NCI-H446 (cell line): ENCODE results near the gene CNBD2.
"Not testable (repeated sequence)": the region's sequence is repeated elsewhere in the genome, so short reads cannot be mapped to it uniquely, and the experiment has no call there.

Experiments
- DNase-seq, 2 experiments: peaks; one replicate each; lab custom pipeline; 2025; lab: John Stamatoyannopoulos, UW

CNBD2 gene

GRCh38 chr20:35975576-35976373 is 7.4 kb downstream of the CNBD2 start:
- no peak for DNase-seq

GRCh38 chr20:35978041-35978513 is 9.7 kb downstream of the CNBD2 start:
- DNase-seq = no peak

DNA sequence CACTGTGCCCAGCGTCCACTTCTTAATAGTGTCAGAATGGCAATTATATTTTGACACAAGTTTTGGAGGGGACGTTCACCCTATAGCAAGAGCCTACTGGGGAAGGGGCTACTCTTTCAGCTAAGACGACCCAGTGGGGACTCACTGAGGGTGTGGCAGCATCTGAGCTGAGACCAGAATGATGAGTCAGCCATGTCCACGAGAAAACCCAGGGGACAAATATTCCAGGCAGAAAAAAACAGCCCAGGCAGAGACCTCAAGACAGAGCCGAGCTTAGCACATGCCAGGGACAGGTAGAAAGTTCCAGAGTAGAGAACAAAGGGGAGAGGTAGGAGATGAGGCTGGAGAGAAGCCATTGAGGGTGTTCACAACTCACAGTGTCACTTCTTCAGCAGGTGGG is 11.2 kb downstream of the CNBD2 start:
- no peak for DNase-seq

DNA sequence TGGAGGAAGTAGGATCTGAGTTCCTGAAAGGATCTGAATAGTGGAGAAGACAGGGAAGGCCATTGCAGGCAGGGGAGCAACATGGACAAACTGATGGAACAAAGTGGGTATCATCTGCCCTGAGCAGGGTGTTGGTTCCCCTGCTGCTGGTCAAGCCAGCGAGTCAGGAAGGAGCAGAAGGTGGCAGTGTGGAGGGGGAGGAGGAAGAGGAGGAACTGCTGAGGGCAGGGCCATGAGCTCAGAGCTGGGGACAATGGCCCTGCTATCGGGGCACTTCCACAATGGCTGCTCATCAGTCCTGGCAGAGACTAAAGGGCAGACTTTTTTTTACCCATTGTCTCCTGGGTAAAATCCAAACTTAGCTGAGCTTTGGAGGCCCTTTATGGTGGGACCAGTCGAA is 13.6 kb downstream of the CNBD2 start:
- no peak for DNase-seq

DNA sequence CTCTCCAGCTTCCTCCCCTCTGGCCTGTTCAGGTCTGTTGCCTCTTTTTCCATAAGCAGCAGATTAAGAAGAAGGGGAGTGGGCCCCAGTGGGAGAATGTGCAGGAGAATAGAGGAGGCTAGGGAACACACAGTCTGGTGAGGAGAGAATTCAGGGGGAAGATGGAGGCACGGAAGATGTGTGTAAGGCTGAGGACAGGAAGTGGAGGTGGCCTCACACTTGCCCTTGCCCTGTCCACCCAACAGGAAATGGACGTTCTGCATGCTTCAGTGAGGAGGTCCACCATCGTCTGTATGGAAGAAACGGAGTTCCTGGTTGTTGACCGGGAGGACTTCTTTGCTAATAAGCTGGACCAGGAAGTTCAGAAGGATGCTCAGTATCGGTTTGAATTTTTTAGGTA is 16.0 kb downstream of the CNBD2 start:
- no peak for DNase-seq

GRCh38 chr20:35985806-35986205 is 17.4 kb downstream of the CNBD2 start:
- DNase-seq = no peak

DNA sequence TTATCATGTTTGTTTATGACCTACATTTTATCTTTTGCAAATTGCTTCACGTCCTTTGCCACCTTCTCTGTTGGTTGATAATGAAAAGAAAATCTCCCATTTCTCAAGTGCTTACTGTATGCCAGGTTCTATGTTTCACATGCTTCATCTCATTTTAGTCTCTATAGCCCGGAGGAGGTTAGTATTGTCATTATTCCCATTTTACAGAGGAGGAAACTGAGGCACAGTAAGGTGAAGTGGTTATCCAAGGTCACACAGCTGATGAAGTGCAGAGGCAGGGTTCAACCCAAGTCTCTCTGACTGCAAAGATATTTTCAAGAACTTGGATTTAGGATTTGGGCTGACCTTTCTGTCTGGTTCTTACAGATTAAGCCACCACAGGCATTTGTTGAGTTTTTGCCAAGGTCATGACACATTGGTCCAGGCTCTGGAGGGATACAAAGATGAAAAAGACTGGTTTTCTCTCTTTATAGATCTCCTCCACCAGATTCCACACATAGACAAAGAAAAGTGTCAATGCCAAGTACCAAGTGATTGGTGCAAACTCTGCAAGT is 20.6 kb downstream of the CNBD2 start:
- no peak for DNase-seq

GRCh38 chr20:35991142-35991771 is 22.9 kb downstream of the CNBD2 start:
- DNase-seq = peak in 1 of 2 experiments; percentile 8

GRCh38 chr20:35992713-35993335 is 24.4 kb downstream of the CNBD2 start:
- DNase-seq = peak; percentile 31 to 80

DNA sequence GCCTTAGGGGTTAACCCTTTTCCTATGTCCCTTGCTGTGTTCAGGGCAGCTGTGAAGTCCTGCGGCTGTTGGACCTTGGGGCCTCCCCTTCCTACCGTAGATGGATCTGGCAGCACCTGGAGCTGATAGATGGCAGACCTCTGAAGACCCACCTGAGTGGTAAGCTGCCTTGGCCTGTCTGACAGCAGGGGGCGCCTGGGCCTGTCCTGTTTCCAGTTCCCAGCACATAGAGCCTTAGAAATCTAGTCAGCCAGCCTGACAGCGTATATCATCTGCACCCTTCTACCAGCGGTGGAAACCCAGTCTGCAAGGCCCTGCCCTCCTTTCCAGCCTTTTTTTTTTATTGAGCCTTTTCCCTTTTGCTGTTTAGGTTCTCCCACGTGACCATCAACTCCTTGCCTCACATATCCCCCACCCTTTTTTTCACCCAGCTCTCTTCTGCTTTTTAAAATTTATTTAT is 26.6 kb downstream of the CNBD2 start:
- peak; percentile 57 to 83 for DNase-seq

- not testable (repeated sequence) for DNase-seq
Observed at GRCh38 chr20:35996492-35996891, 28.1 kb downstream of the CNBD2 start.

GRCh38 chr20:36001331-36001730 is 32.9 kb downstream of the CNBD2 start:
- DNase-seq = not testable (repeated sequence)

GRCh38 chr20:36002855-36003254 is 34.5 kb downstream of the CNBD2 start:
- no peak for DNase-seq

GRCh38 chr20:36004045-36004444 is 35.7 kb downstream of the CNBD2 start:
- no peak for DNase-seq

GRCh38 chr20:36008461-36009035 is 40.2 kb downstream of the CNBD2 start:
- DNase-seq = no peak

- DNase-seq = no peak
Observed at GRCh38 chr20:36010076-36010475, 41.7 kb downstream of the CNBD2 start.

- no peak for DNase-seq
Observed at GRCh38 chr20:36010825-36011224, 42.4 kb downstream of the CNBD2 start.

- no peak for DNase-seq
Observed at GRCh38 chr20:36015806-36016403, 47.5 kb downstream of the CNBD2 start.

GRCh38 chr20:36017048-36017951 is 48.9 kb downstream of the CNBD2 start:
- DNase-seq = no peak

DNA sequence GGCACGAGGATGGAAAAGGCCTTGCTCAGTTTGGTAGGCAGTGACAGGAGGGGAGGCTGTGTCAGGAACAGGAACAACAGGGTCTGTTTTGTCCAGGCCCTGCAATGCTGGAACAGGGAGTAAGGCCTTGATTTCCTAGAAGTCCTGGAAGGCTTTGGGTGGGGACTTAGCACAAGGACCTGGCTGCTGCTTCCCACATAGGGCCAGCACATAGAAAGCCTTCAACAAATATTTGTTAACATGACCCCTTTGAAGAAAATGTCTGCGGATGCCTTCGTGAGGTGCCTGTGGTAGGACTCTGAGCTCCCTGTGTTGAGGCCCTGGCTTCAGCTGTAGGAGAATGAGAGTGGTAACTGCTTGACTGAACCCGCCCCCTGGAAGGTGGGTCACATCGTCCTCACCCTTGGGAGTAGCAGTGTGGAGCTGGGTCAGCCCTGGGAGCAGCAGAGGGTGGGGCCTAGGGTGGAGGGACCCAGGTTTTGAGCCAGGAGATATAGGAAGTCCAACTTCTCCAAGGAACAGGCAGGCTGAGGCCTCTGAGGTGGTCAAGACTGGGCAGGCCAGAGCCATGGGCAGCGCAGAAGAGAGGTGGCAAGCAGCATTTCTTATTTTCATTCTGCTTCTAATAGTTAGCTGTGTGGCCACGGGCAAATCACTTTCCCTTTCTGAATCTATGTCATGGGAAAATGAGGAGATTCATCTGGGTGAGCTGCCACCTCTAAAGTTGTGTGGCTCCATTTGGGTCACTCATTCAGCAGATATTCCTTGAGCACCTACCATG is 50.0 kb downstream of the CNBD2 start:
- no peak for DNase-seq
